Mesenteric fat pad (tissue), 1 donor: ENCODE results near the gene BMPR1B. TPM values are rescaled to one million over a fixed set of nuclear protein-coding genes. Genes with fewer than 3 reads are reported as not detected.

Experiments used
- DNase-seq: peaks from one replicate; pipeline ENCODE4 v3.0.0-alpha.2; 2020; ENCODE audit warnings: low spot score
- total RNA-seq: library from RNA; stranded (reverse); fragmentation: NEBNext Ultra II Directional; extraction: Animal tissue kit (Norgen Biotek cat#: 25700); gene quantifications from one replicate; pipeline ENCODE4 v1.2.1, GENCODE V29; 2021
- donor health status: DM: yes; HTN: yes; CAD: no.

Gene BMPR1B
- total RNA-seq, 1 donor from 2014 or later, result 0.45 TPM

GRCh38 chr4:94909645-94910044 lies 151.9 kb downstream of the BMPR1B start:
- DNase-seq, result no peak

- no peak for DNase-seq
These were observed 153.4 kb downstream of the BMPR1B start for GRCh38 chr4:94911106-94911505.

DNA sequence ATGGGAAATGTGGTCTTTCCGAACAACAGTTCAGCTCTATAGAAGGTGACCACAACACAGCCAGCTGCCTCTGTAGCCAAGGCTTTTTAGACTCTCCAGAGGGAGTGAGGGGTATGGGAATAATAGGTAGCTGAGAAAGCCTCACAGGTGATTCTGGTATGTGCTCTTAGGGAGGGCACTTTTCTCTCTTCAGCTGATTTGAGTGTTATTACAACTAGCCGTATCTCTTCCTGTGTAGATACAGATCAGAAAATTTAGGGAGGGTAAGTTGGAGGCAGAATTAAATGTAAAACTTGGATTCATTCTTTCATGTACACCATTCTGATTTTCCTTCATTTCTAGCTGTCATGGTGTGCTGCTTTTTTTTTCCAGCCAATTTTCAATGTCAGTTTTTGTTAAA lies 154.9 kb downstream of the BMPR1B start:
- DNase-seq, result no peak

DNA sequence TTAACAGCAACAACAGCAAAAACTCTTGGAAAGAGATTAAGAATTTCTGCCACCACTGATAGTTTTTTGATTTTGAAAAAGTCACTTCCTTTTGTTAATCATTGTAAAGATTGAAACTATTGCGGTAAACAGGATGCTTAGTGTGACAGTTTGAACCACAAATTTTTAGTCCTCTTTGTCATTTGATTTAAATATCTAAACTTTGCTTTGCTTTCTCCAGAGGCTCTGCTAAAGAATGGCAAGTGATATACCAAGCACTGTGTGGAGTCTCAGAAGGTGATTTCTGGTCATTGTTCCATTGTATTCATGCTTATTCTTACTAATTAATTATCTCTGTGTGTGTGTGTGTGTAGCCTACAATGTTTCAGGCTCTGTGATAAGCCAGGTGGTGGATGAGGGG lies 155.6 kb downstream of the BMPR1B start:
- no peak for DNase-seq

GRCh38 chr4:94917146-94917545 lies 159.4 kb downstream of the BMPR1B start:
- no peak for DNase-seq

DNA sequence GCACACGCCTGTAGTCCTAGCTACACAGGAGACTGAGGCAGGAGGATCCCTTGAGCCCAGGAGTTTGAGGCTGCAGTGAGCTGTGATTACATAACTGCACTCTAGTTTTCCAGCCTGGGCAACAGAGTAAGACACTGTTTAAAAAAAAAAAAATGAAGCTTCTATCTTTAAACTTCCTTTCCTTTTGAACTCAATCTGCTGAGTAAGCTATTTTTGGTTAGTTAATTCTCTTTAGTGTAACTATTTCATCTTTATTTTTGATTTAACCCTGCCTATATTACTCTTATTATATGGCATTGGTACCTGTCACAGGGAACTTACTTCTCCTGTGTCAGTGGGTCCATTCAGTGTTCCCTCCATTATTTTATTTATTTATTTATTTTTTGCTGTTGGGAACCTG lies 160.8 kb downstream of the BMPR1B start:
- no peak for DNase-seq

GRCh38 chr4:94920369-94920768 lies 162.6 kb downstream of the BMPR1B start:
- no peak for DNase-seq

DNA sequence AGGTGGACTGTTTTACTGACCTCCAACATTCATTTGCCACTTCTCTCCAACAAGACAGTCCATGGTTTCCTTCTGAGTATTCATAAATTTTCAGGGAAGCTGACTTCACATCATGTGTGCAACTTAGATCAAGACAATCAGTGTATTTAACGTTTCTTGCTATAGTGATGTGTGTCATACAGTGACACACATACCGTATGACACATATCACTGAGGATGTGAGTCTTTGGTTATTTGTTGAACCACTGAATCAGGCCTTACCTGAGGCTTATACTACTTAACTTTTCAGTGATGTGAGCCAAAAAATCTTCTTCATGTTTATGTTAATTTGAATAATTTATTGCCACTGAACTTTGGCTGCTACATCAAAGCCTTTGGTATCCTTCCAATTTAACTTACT lies 166.8 kb downstream of the BMPR1B start:
- no peak for DNase-seq

DNA sequence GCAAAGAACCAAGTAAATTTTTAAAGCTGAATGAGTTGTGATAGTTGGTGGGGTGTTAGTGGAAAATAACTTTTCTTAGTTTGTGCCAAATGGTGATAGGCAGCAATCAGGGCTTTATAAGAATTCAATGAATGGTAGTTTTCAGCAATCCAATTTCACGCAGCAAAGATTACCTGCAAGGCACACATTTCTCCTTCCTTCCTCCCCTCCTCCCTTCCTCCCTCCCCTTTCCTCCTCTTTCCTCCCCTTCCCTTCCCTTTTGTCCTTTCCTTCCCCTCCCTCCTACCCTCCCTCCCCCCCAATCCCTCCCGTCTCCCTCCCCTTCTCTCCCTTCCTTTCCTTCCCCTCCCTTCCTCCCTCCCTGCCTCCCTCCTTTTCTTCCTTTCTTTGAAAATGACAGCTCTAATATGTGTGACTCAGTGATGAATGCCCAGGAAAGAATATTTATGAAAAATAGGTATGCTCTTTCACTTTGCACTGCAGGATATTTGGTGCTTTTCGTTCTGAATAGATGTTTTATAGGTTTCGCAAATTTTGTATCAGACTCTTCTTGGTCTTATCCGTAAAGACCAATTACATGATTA lies 168.1 kb downstream of the BMPR1B start:
- no peak for DNase-seq

DNA sequence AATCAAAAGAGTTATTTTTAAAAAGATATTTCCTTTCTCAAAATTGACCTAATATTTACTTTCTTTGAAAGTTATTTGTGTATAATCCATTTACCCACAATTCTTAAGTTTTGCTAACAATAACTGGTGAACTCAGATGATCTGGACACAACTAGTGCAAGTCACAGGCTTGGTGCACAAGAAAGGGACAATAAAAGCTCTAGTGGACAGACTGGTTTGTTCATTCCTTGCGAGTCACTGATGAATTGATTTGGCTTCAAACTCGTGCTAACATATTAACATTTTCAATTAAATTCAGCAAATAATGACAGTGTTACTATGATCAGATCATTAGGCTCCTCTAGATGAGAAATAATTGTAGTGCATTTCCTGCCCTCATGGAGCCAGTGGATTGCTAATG lies 169.2 kb downstream of the BMPR1B start:
- DNase-seq, result no peak

GRCh38 chr4:94927696-94928095 lies 169.9 kb downstream of the BMPR1B start:
- no peak for DNase-seq

DNA sequence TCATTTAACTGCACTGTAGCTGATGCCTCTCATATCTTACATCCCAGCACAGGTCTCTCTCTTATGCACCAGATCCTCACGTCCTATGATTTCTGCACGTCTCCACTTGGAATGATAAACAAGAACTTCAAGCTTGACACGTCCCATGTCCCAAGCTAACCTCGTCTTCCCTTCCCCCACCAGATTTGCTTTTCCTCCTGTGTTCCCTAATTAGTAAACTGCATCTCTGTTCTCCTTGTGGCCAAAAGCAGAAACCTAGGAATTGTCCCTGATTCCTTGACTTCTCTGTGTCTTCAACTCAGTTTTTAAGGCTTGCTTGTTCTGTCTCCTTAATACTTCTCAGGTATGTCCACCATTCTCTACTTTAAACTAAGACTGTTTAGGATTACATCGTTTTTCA lies 171.9 kb downstream of the BMPR1B start:
- no peak for DNase-seq

- DNase-seq, result no peak
These were observed 173.9 kb downstream of the BMPR1B start for GRCh38 chr4:94931626-94932025.

- DNase-seq, result no peak
These were observed 174.6 kb downstream of the BMPR1B start for GRCh38 chr4:94932366-94932765.

DNA sequence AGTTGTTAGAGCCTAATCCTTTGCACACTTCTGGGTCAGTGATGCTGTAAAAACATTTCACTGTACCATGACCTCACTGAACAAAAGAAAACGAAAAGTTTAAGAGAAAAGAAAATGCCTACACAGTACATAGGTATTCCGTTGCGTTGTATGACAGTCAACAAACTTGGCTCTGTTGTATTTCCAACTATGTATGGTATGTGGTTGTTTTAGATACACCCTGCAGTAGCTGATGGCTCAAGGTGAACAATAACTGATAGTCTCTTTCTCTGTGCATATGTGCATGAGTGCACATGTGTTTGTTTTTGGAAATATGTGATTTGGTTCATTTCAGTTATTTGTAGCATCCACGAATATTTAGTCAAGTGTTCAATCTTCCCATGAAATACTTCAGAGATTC lies 176.0 kb downstream of the BMPR1B start:
- no peak for DNase-seq

DNA sequence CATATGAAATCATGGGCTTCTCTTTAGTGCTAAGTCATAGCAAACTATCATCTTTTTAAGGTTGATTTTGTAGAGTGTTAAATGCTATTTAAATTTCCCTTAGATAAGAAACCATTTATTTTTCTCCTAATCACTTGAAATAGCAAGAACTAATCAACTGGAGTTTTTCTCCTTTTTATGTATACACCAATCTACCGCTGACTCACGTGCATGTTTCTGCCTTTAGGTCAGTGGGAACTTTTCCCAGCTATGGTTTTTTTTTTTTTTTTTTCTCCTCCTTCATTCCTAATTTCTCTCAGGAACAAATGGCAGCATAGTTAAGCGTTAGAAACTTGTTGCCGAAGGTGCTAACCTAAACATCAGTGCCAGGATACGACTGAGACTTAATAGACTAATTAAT lies 176.4 kb downstream of the BMPR1B start:
- DNase-seq, result no peak

- DNase-seq, result no peak
These were observed 177.1 kb downstream of the BMPR1B start for GRCh38 chr4:94934864-94935263.

- DNase-seq, result no peak
These were observed 179.1 kb downstream of the BMPR1B start for GRCh38 chr4:94936854-94937253.

DNA sequence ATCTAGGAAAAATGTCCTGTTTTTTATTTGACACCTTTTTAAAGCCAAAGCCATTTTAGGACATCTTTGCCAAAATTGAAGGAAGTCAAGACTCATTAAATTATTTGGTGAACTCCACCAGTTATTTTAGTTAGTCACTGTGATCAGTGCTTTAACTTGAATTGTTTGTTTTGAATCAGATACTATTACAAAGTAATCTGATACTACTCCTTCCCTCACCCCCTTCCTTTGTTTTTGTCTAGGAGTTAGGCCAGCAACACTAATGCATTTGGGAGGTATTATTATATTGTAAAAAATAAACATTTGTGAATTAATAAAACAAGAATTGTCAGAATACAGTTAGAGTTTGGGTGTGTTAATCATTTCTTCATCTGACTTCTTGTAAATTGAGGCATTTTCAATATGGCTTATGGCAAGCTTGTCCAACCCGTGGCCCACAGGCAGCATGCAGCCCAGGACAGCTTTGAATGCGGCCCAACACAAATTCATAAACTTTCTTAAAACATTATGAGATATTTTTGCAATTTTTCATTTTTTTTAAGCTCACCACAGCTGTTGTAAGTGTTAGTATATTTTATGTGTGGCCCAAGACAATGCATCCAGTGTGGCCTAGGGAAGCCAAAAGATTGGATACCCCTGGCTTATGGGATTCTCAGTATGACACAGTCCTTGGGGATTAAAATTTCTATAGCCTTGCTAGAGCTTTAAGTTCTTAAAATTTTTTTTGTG lies 182.2 kb downstream of the BMPR1B start:
- DNase-seq, result no peak

GRCh38 chr4:94940520-94940908 lies 182.8 kb downstream of the BMPR1B start:
- DNase-seq, result no peak

- no peak for DNase-seq
These were observed 184.0 kb downstream of the BMPR1B start for GRCh38 chr4:94941706-94942105.

GRCh38 chr4:94944726-94945125 lies 187.0 kb downstream of the BMPR1B start:
- DNase-seq, result no peak

GRCh38 chr4:94947681-94948108 lies 189.9 kb downstream of the BMPR1B start:
- no peak for DNase-seq
